ENCODE results near the gene IMMP2L. TPM values are rescaled to one million over a fixed set of nuclear protein-coding genes. Genes with fewer than 3 reads are reported as not detected.

The IMMP2L gene
- total and polyA plus RNA-seq, 2 donors (not counting 3 experiments of a cell fraction or from before 2014, with no cell fraction given), result 9.9 to 11.8 TPM

DNA sequence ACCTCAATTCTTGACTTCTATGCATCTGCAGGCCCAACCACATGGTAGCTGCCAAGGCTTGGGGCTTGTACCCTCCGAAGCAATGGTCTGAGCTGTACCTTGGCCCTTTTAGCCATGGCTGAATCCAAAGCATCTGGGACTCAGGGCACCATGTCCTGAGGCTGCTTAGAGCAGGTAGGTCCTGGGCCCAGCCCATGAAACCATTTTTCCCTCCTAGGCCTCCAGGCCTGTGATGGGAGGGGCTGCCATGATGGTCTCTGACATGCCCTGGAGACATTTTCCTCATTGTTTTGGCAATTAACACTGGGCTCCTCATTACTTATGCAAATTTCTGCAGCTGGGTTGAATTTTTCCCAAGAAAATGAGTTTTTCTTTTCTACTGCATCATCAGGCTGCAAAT is 889.1 kb downstream of the IMMP2L start:
- dilution Hi-C loops (cut with MboI; ENCODE audit: extremely low pct_ligation_motif_present, low sequenced_read_pairs), result no loop called here
- Histone ChIP-seq H3K4me3 (replicated peaks in 1 of 3; ENCODE audit: insufficient read depth in 1 of 3, low read depth in 1 of 3, low read length in 3 of 3) (no peak overlapping the region), H4K20me1 (replicated peaks; ENCODE audit: control insufficient read depth, extremely low read depth, insufficient read depth, low read length) (no peaks in the 10 kb centered on the region), H3K9me3 (replicated peaks; ENCODE audit: control insufficient read depth, insufficient read depth, low read length) (no peaks in the 10 kb centered on the region), H3K9ac (replicated peaks; ENCODE audit: extremely low read depth, insufficient read depth, low read length) (no peak overlapping the region), H3K4me2 (ENCODE audit: insufficient read depth, low read length) (no peak overlapping the region), H3K79me2 (ENCODE audit: control insufficient read depth, insufficient read depth, low read length) (no peaks in the 10 kb centered on the region), H3K4me1 (ENCODE audit: control insufficient read depth, extremely low read depth, insufficient read depth, low read length) (no peaks in the 10 kb centered on the region), H3K27me3 (ENCODE audit: control insufficient read depth in 2 of 2, insufficient read depth in 2 of 2, low read length in 2 of 2) (no peaks in the 10 kb centered on the region), H3K9me1 (replicated peaks; ENCODE audit: control insufficient read depth, extremely low read depth, insufficient read depth, low read length) (no peaks in the 10 kb centered on the region), H2AFZ (ENCODE audit: low read depth, low read length) (no peak overlapping the region), H3K27ac (ENCODE audit: insufficient read depth, low read depth, low read length) (no peak overlapping the region), H3K36me3 (ENCODE audit: control insufficient read depth in 2 of 2, extremely low read depth in 1 of 2, insufficient read depth in 2 of 2, low read length in 2 of 2) (no peaks in the 10 kb centered on the region)
- no TSS peak for BruUV-seq (replicated peaks)
- TF ChIP-seq POLR2AphosphoS5 (IDR thresholded peaks at IDR 0.05; ENCODE audit: insufficient read depth, low read depth, low read length), result no peak
- no peak for TF ChIP-seq POLR2A (IDR thresholded peaks at IDR 0.05; ENCODE audit: low read depth, low read length)
- TF ChIP-seq FOS (IDR thresholded peaks at IDR 0.05; ENCODE audit: borderline replicate concordance, insufficient read depth, low read length), result no peak
- no peak for TF ChIP-seq MYC (IDR thresholded peaks at IDR 0.05; ENCODE audit: low read depth, low read length)
- TF ChIP-seq, protein P1, sequence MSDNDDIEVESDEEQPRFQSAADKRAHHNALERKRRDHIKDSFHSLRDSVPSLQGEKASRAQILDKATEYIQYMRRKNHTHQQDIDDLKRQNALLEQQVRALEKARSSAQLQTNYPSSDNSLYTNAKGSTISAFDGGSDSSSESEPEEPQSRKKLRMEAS (IDR thresholded peaks at IDR 0.05; ENCODE audit: insufficient read depth, insufficient read length), result no peak
- TF ChIP-seq JUN (IDR thresholded peaks at IDR 0.05; ENCODE audit: borderline replicate concordance, insufficient read depth, insufficient read length, low read depth), result no peak
- TF ChIP-seq GATA2 (IDR thresholded peaks at IDR 0.05; ENCODE audit: insufficient read depth, insufficient read length, low read depth, low read length), result no peak
- TF ChIP-seq EZH2 (IDR thresholded peaks at IDR 0.05; ENCODE audit: borderline replicate concordance, low read depth, low read length, severe bottlenecking), result no peak
- TF ChIP-seq, protein P2, sequence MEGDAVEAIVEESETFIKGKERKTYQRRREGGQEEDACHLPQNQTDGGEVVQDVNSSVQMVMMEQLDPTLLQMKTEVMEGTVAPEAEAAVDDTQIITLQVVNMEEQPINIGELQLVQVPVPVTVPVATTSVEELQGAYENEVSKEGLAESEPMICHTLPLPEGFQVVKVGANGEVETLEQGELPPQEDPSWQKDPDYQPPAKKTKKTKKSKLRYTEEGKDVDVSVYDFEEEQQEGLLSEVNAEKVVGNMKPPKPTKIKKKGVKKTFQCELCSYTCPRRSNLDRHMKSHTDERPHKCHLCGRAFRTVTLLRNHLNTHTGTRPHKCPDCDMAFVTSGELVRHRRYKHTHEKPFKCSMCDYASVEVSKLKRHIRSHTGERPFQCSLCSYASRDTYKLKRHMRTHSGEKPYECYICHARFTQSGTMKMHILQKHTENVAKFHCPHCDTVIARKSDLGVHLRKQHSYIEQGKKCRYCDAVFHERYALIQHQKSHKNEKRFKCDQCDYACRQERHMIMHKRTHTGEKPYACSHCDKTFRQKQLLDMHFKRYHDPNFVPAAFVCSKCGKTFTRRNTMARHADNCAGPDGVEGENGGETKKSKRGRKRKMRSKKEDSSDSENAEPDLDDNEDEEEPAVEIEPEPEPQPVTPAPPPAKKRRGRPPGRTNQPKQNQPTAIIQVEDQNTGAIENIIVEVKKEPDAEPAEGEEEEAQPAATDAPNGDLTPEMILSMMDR (IDR thresholded peaks at IDR 0.05; ENCODE audit: extremely low read depth in 1 of 2, insufficient read depth in 1 of 2, low read depth in 1 of 2, low read length in 2 of 2), result no peak
- intact Hi-C loops (cut with micrococcal nuclease), result no loop called here
- FAIRE-seq (no peak), DNase-seq (ENCODE audit: low read depth, low spot score) (no peak)
- ChIA-PET CTCF (no interaction called here), POLR2A (no interaction called here)
